GM23248 (cell line): ENCODE data around the gene SLC38A5. TPM values are rescaled to one million over a fixed set of nuclear protein-coding genes. Genes with fewer than 3 reads are reported as not detected.

Source experiments
- DNase-seq: peaks from one replicate; pipeline ENCODE4 v3.0.0-alpha.2; 2015
- H2AFZ ChIP-seq: fragments of 200-600 bp; sonication (generic); 2 replicates; pipeline ENCODE4 v1.6.1; 2016; ENCODE audit warnings: antibody characterized with exemption
- H3F3A ChIP-seq: fragments of 200-600 bp; sonication (generic); 2 replicates; pipeline ENCODE4 v1.6.1; 2016; ENCODE audit warnings: mild to moderate bottlenecking, antibody characterized with exemption, mixed run types; ENCODE audit not compliant: insufficient read depth
- H3K27ac ChIP-seq: fragments of 200-600 bp; sonication (generic); 2 replicates; pipeline ENCODE4 v1.5.1; 2016; ENCODE audit warnings: mild to moderate bottlenecking
- H3K27me3 ChIP-seq: fragments of 200-600 bp; sonication (generic); replicated peaks from 2 replicates; pipeline ENCODE4 v1.6.1; 2016; ENCODE audit warnings: mild to moderate bottlenecking; ENCODE audit not compliant: insufficient read depth
- H3K36me3 ChIP-seq: fragments of 200-600 bp; sonication (generic); 2 replicates; pipeline ENCODE4 v1.6.1; 2016; ENCODE audit warnings: low read depth, mild to moderate bottlenecking
- H3K4me1 ChIP-seq: fragments of 200-600 bp; sonication (generic); 2 replicates; pipeline ENCODE4 v1.6.1; 2016; ENCODE audit warnings: mild to moderate bottlenecking; ENCODE audit not compliant: insufficient read depth
- H3K4me2 ChIP-seq: fragments of 200-600 bp; sonication (generic); one replicate; pipeline ENCODE4 v1.6.1; 2016; ENCODE audit warnings: mild to moderate bottlenecking; ENCODE audit not compliant: unreplicated experiment
- H3K4me3 ChIP-seq: fragments of 200-600 bp; sonication (generic); 2 replicates; pipeline ENCODE4 v1.5.1; 2016; ENCODE audit warnings: mild to moderate bottlenecking
- H3K79me2 ChIP-seq: fragments of 200-600 bp; sonication (generic); 2 replicates; pipeline ENCODE4 v1.6.1; 2016; ENCODE audit warnings: mild to moderate bottlenecking; ENCODE audit not compliant: insufficient read depth
- H3K9ac ChIP-seq: fragments of 200-600 bp; sonication (generic); 2 replicates; pipeline ENCODE4 v1.6.1; 2016; ENCODE audit warnings: mild to moderate bottlenecking
- H3K9me2 ChIP-seq: fragments of 200-600 bp; sonication (generic); 2 replicates; pipeline ENCODE4 v1.6.1; 2016; ENCODE audit warnings: mixed run types, mild to moderate bottlenecking, moderate library complexity; ENCODE audit not compliant: insufficient read depth
- H3K9me3 ChIP-seq: fragments of 200-600 bp; sonication (generic); one replicate; pipeline ENCODE4 v1.6.1; 2017; ENCODE audit warnings: low read depth
- H4K20me1 ChIP-seq: fragments of 200-600 bp; sonication (generic); 2 replicates; pipeline ENCODE4 v1.6.0; 2016; ENCODE audit not compliant: insufficient read depth
- EZH2 ChIP-seq: fragments of 200-600 bp; sonication (generic); IDR thresholded peaks from 2 replicates; pipeline ENCODE4 v1.6.1; 2018; ENCODE audit warnings: antibody characterized with exemption, mild to moderate bottlenecking; ENCODE audit not compliant: insufficient read depth, poor library complexity, severe bottlenecking
- EZH2phosphoT487 ChIP-seq: fragments of 200-600 bp; sonication (generic); IDR thresholded peaks from 2 replicates; pipeline ENCODE4 v1.6.1; 2018; ENCODE audit warnings: antibody characterized with exemption, moderate library complexity, mild to moderate bottlenecking, low read depth; ENCODE audit not compliant: insufficient read depth
- WGBS, 2 experiments: methylation state at CpG; one replicate each; pipeline ENCODE4 v1.1.6; 2015 to 2017; ENCODE audit warnings: low lambda C conversion rate in 2 of 2, low coverage in 1 of 2; ENCODE audit errors: missing lambda C conversion rate in 2 of 2; 5-methylcytosine and 5-hydroxymethylcytosine counted together
- in situ Hi-C: fragments of 300-500 bp; cut with MboI; formaldehyde crosslinking; loops from 2 replicates; pipeline ENCODE4 v1.15.0; 2020
- polyA plus RNA-seq: library from polyadenylated mRNA; unstranded; fragments of >200 nt; fragmentation: Nextera tagmentation; extraction: Ambion mirVana; gene quantifications from 2 replicates; pipeline ENCODE4 v1.2.1, GENCODE V29; 2016
- total RNA-seq: library from RNA; depleted of rRNA; stranded (reverse); fragments of >200 nt; shearing (Covaris generic); gene quantifications from 2 replicates; pipeline ENCODE4 v1.2.3, GENCODE V29; 2014

SLC38A5 gene
- total and polyA plus RNA-seq, 2 experiments from 2014 or later = 32.4 to 35.3 TPM

DNA sequence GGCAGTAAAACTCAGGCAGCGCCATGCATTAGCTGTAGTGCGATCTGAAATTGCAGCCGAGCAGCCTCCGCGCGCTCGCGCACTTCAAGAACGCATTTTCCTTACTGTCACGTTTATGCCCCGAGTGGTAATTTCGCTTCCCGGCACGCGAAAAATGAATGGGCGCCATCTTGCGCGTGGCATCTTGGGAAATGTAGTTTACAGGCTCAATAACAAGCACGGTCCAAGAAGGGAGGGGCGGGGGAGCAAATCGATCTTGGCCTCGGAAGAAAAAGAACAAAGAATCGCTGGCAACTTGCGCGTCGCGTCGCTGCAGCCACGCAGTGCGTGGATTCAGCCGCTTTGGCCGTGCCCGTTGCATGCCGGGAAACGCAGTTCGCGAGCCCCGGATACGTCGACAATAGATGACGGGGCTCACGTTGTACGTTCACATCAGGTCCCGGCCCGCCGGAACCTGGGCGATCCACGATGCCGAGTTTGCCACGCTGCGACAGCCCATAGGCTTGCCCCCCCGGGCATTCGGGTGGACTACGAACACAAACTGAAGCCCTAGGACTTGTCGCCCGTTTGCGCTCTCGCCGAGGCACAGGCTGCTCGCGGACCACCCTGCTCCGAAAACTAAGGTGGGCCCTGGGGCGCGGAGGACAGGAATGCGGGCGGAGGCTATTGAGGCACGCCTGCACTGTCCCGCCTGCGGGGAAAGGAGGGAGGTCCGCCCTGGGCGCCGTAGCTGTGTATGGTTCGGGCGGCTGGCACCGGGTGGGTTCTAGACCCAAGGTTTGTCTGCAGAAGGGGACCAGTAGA, 5.9 kb upstream of the SLC38A5 start, which contains the start of gene FTSJ1:
FTSJ1 (plus strand) TSS at position 426 of the 804 bp plus-strand sequence. CDS start 1,849 bp downstream, outside the sequence.
- H3K4me1 ChIP-seq = no peaks in the 10 kb centered on the region
- no peak for TF ChIP-seq EZH2
- TF ChIP-seq EZH2phosphoT487 = no peak
- H4K20me1 ChIP-seq = no peaks in the 10 kb centered on the region
- 0 out of 2 replicates have a peak, but pooled peaks cover 6% of the 10 kb centered on the region for H3F3A ChIP-seq
- peak within 1 kb of the TSS; percentile 73 for H3K27ac ChIP-seq
- no peaks in the 10 kb centered on the region for H3K9me3 ChIP-seq
- in situ Hi-C loops = loop anchor here (25.0 kb wide), 1 partner anchor 389 kb away; no protein-coding TSS in a partner anchor
- no peaks in the 10 kb centered on the region for H3K9me2 ChIP-seq
- 0 to 1% methylated on average over 38 to 54 of the region's 75 CpGs for WGBS, 2 experiments
- peak; percentile 93 for DNase-seq
- no peaks in the 10 kb centered on the region for H3K36me3 ChIP-seq
- peaks cover 48% of the 10 kb centered on the region for H3K79me2 ChIP-seq
- peak within 1 kb of the TSS; percentile 94 for H3K4me3 ChIP-seq
- no peaks in the 10 kb centered on the region for H3K27me3 ChIP-seq
- H3K4me2 ChIP-seq = peak within 1 kb of the TSS; percentile 76
- H2AFZ ChIP-seq = peak within 1 kb of the TSS; percentile 95
- H3K9ac ChIP-seq = peak within 1 kb of the TSS; percentile 97

DNA sequence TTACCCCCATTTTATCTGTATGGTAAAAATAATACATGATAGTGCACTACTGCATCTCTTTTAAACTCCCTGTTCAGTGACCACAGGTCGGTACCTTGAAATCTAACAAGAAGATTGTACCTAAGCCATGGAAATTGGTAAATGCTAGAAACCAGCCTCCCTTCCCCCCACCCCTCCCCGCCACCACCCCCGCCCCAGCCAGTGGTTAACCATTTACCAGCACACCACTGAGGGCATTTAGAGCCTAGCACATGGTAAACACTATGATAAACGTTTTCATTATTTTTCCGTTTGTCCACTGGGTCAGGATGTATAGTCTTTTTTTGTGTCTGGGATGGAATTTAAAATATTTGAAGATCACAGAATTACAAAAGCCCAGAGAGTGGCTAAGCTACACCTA, 5.2 kb upstream of the SLC38A5 start:
- Histone ChIP-seq H3K9ac (peak overlapping the region; percentile 97), H3K27ac (peak overlapping the region; percentile 73), H4K20me1 (no peaks in the 10 kb centered on the region), H2AFZ (peak overlapping the region; percentile 95), H3K4me1 (no peaks in the 10 kb centered on the region), H3K4me3 (peak overlapping the region; percentile 94), H3K36me3 (no peaks in the 10 kb centered on the region), H3F3A (0 out of 2 replicates have a peak, but pooled peaks cover 6% of the 10 kb centered on the region), H3K4me2 (peak overlapping the region; percentile 76), H3K9me3 (no peaks in the 10 kb centered on the region), H3K27me3 (no peaks in the 10 kb centered on the region), H3K9me2 (no peaks in the 10 kb centered on the region), H3K79me2 (peaks cover 48% of the 10 kb centered on the region)
- in situ Hi-C loops = loop anchor here (25.0 kb wide), 1 partner anchor 388 kb away; no protein-coding TSS in a partner anchor
- TF ChIP-seq EZH2 (no peak), EZH2phosphoT487 (no peak)
- no peak for DNase-seq
- 0% methylated on average over 1 to 5 of the region's 5 CpGs for WGBS, 2 experiments

DNA sequence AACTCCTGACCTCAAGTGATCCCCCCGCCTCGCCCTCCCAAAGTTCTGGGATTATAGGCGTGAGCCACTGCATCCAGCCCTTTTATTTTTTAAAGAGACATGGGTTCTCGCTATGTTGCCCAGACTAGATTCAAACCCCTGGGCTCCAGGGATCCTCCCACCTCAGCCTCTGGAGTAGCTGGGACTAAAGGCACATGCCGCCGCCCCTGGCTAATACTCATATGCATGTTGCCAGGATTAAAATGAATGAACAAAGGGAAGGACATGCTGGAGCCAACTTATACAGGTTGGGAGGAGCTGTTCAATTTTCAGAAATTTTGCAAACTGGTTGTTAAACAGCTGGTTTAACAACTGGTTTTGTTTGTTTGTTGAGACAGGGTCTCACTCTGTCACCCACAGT, 4.5 kb upstream of the SLC38A5 start:
- DNase-seq = no peak

DNA sequence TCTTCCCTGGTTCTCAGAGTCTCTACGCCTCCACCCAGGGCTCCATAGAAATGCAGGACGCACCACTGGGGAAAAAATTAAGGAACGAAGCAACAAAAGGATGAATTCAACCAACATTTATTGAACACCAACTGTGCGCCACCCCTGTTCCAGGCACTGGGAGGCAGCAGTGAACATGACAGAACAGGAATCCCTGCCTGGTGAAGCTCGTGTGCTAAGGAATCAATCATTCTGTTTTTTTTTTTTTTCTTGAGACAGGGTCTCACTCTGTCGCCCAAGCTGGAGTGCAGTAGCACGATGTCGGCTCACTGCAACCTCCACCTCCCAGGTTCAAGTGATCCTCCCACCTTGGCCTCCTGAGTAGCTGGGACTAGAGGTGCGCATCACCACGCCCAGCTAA, 4.1 kb upstream of the SLC38A5 start:
- peak; percentile 52 for DNase-seq
- no peak for TF ChIP-seq EZH2phosphoT487
- in situ Hi-C loops = no loop called here
- H3K9me2 ChIP-seq = no peaks in the 10 kb centered on the region
- H2AFZ ChIP-seq = no peak overlapping the region
- H3F3A ChIP-seq = 0 out of 2 replicates have a peak, but pooled peaks cover 6% of the 10 kb centered on the region
- no peak overlapping the region for H3K9ac ChIP-seq
- H3K9me3 ChIP-seq = no peaks in the 10 kb centered on the region
- H3K27me3 ChIP-seq = no peaks in the 10 kb centered on the region
- 76 to 84% methylated on average over 8 to 10 of the region's 10 CpGs for WGBS, 2 experiments
- no peak overlapping the region for H3K27ac ChIP-seq
- H3K4me3 ChIP-seq = no peak overlapping the region
- H3K4me2 ChIP-seq = no peak overlapping the region
- H3K4me1 ChIP-seq = no peaks in the 10 kb centered on the region
- H3K36me3 ChIP-seq = no peaks in the 10 kb centered on the region
- H3K79me2 ChIP-seq = peaks cover 40% of the 10 kb centered on the region
- H4K20me1 ChIP-seq = no peaks in the 10 kb centered on the region

More for the DNA sequence above, 4.5 kb upstream of the SLC38A5 start:
- Histone ChIP-seq H3K79me2 (peaks cover 45% of the 10 kb centered on the region), H3K36me3 (no peaks in the 10 kb centered on the region), H3K27me3 (no peaks in the 10 kb centered on the region), H3K27ac (no peak overlapping the region), H3K9me3 (no peaks in the 10 kb centered on the region), H4K20me1 (no peaks in the 10 kb centered on the region), H3K9me2 (no peaks in the 10 kb centered on the region), H3F3A (0 out of 2 replicates have a peak, but pooled peaks cover 6% of the 10 kb centered on the region), H3K4me2 (peak overlapping the region; percentile 76), H3K4me3 (no peak overlapping the region), H3K9ac (no peak overlapping the region), H2AFZ (peak overlapping the region; percentile 95; the same call in 1 of the 2 replicates), H3K4me1 (no peaks in the 10 kb centered on the region)
- no peak for TF ChIP-seq EZH2phosphoT487
- TF ChIP-seq EZH2 = no peak
- in situ Hi-C loops = no loop called here
- WGBS, 2 experiments = 72 to 94% methylated on average over 2 to 6 of the region's 6 CpGs
